CD4-positive, alpha-beta memory T cell (primary cell): Measurements from ENCODE around the gene CBX3. TPM values are rescaled to one million over a fixed set of nuclear protein-coding genes. Genes with fewer than 3 reads are reported as not detected.
"Not testable (repeated sequence)": the region's sequence is repeated elsewhere in the genome, so short reads cannot be mapped to it uniquely, and the experiment has no call there.

Experiments
- CTCF ChIA-PET: fragments of 350-600 bp; sonication (Branson Sonifier 250); formaldehyde crosslinking; loops from one replicate; lab custom pipeline; 2021; ENCODE audit warnings: inconsistent platforms; ENCODE audit not compliant: partially characterized antibody; lab: Charles Lee
- POLR2A ChIA-PET: fragments of 350-600 bp; sonication (Branson Sonifier 250); formaldehyde crosslinking; loops from one replicate; lab custom pipeline; 2021; ENCODE audit not compliant: partially characterized antibody; lab: Charles Lee
- DNase-seq, 5 donors: peaks; one replicate each; pipeline versions ENCODE4 v3.0.0 to v3.0.0-alpha.2; 2020 to 2022; ENCODE audit warnings: mixed read lengths in 1 of 5
- H3K27ac ChIP-seq: one replicate; pipeline ENCODE4 v1.7.0; 2013; ENCODE audit warnings: low read depth, low read length
- H3K27me3 ChIP-seq: 2 replicates; pipeline ENCODE4 v1.7.0; 2013; ENCODE audit warnings: mild to moderate bottlenecking, low read length, moderate library complexity; ENCODE audit not compliant: insufficient read depth
- H3K36me3 ChIP-seq: 2 replicates; pipeline ENCODE4 v1.7.0; 2013; ENCODE audit warnings: mild to moderate bottlenecking, low read length, moderate library complexity; ENCODE audit not compliant: insufficient read depth
- H3K4me1 ChIP-seq: 2 replicates; pipeline ENCODE4 v1.7.0; 2013; ENCODE audit warnings: mild to moderate bottlenecking, low read length, moderate library complexity; ENCODE audit not compliant: insufficient read depth
- H3K4me3 ChIP-seq, 2 donors: one replicate each; pipeline ENCODE4 v1.7.0; 2013; ENCODE audit warnings: low read length in 2 of 2, mild to moderate bottlenecking in 1 of 2
- H3K9me3 ChIP-seq, 2 donors: one replicate each; pipeline ENCODE4 v1.7.0; 2013; ENCODE audit warnings: low read length in 2 of 2, control low read depth in 1 of 2; ENCODE audit not compliant: control insufficient read depth in 1 of 2
- H3K27ac Mint-ChIP-seq, 7 donors: one replicate each; pipeline ENCODE4 v1.8.0; 2020 to 2021; ENCODE audit warnings: mixed read lengths in 7 of 7, mild to moderate bottlenecking in 6 of 7, inconsistent platforms in 3 of 7, moderate library complexity in 3 of 7
- H3K27me3 Mint-ChIP-seq, 2 donors: one replicate each; pipeline ENCODE4 v1.8.0; 2020 to 2021; ENCODE audit warnings: mixed read lengths in 2 of 2
- H3K36me3 Mint-ChIP-seq, 2 donors: one replicate each; pipeline ENCODE4 v1.8.0; 2020 to 2021; ENCODE audit warnings: mixed read lengths in 2 of 2, inconsistent platforms in 1 of 2, mild to moderate bottlenecking in 1 of 2
- H3K4me1 Mint-ChIP-seq, 4 donors: one replicate each; pipeline ENCODE4 v1.8.0; 2020 to 2021; ENCODE audit warnings: mixed read lengths in 4 of 4, mild to moderate bottlenecking in 1 of 4
- H3K4me3 Mint-ChIP-seq, 8 donors: one replicate each; pipeline ENCODE4 v1.8.0; 2020 to 2021; ENCODE audit warnings: mixed read lengths in 8 of 8, mild to moderate bottlenecking in 7 of 8, moderate library complexity in 6 of 8, inconsistent platforms in 3 of 8
- H3K9me3 Mint-ChIP-seq, 8 donors: one replicate each; pipeline ENCODE4 v1.8.0; 2020 to 2021; ENCODE audit warnings: mixed read lengths in 8 of 8, mild to moderate bottlenecking in 5 of 8, inconsistent platforms in 3 of 8, moderate library complexity in 1 of 8
- intact Hi-C: fragments of 100-400 bp; cut with micrococcal nuclease; formaldehyde crosslinking; loops from one replicate; pipeline ENCODE4 v1.15.1; 2023
- polyA plus RNA-seq, 2 donors: library from polyadenylated mRNA; unstranded; fragments of 300-500 nt; fragmentation: Illumina TruSeq; gene quantifications; one replicate each; pipeline ENCODE4 v1.2.3, GENCODE V29; 2021
- total RNA-seq, 2 experiments: library from RNA; stranded (reverse); gene quantifications; one replicate each; pipeline ENCODE4 v1.2.3, GENCODE V29; 2021

Gene CBX3
- 100 to 1,000 TPM; 160 to 173 TPM for total RNA-seq
- polyA plus RNA-seq = 100 to 1,000 TPM; 105 to 180 TPM

- ChIA-PET POLR2A (interaction anchor here (0.6 to 13.1 kb wide), 25 partner anchors 9 to 1076 kb away, joined by 3 to 369 read pairs (median 7); partner anchors contain the start of genes CYCS, NFE2L3 and SNX10), CTCF (interaction anchor here (0.8 to 4.3 kb wide), 7 partner anchors 9 to 309 kb away, joined by 3 to 21 read pairs (median 5); partner anchors contain the start of gene SNX10)
- Mint-ChIP-seq H3K9me3 (peaks cover 0 to 18% (median 4%) of the 10 kb centered on the region in 8 donors), H3K27ac (peak within 1 kb of the TSS; percentile 99 to 100 (median 100)), H3K4me1 (peaks cover 33 to 74% (median 44%) of the 10 kb centered on the region in 4 donors), H3K27me3 (peaks cover 0 to 4% of the 10 kb centered on the region in 2 donors), H3K36me3 (peaks cover 39 to 71% of the 10 kb centered on the region in 2 donors), H3K4me3 (peak within 1 kb of the TSS; percentile 99 to 100 (median 100))
- intact Hi-C loops = loop anchor here (1.0 to 5.0 kb wide), 3 partner anchors 76 to 466 kb away; partner anchors contain the start of gene SNX10
- peak within 1 kb of the TSS; percentile 80 to 89 for H3K4me3 ChIP-seq
- no peaks in the 10 kb centered on the region for H3K27me3 ChIP-seq
- peak within 1 kb of the TSS; percentile 98 for H3K27ac ChIP-seq
- H3K9me3 ChIP-seq = no peaks in the 10 kb centered on the region
- H3K36me3 ChIP-seq = peaks cover 18% of the 10 kb centered on the region
- peak in 4 of 5 donors; percentile 89 to 91 (median 90) for DNase-seq
- peaks cover 56% of the 10 kb centered on the region for H3K4me1 ChIP-seq
These were observed at the start of gene CBX3 for GRCh38 chr7:26201247-26202018. Gene CBX3, plus strand, starts transcription at chr7:26201745. Its CDS starts 1,254 bp downstream, at chr7:26202999.

GRCh38 chr7:26151953-26152781 is 49.4 kb upstream of the CBX3 start, which contains the start of gene NFE2L3:
Gene NFE2L3, plus strand, starts transcription at chr7:26152198. Its CDS starts 301 bp downstream, at chr7:26152499.
- Mint-ChIP-seq H3K27me3 (no peaks in the 10 kb centered on the region), H3K27ac (peak within 1 kb of the TSS; percentile 94 to 98 (median 96)), H3K4me1 (peaks cover 42 to 56% (median 49%) of the 10 kb centered on the region in 4 donors), H3K9me3 (peaks cover 0 to 1% (median 0%) of the 10 kb centered on the region in 8 donors), H3K36me3 (peaks cover 0 to 14% of the 10 kb centered on the region in 2 donors), H3K4me3 (peak within 1 kb of the TSS; percentile 91 to 99 (median 96))
- H3K9me3 ChIP-seq = no peaks in the 10 kb centered on the region
- DNase-seq = peak; percentile 80 to 84 (median 81)
- no peaks in the 10 kb centered on the region for H3K27me3 ChIP-seq
- H3K4me1 ChIP-seq = peaks cover 52% of the 10 kb centered on the region
- ChIA-PET POLR2A (interaction anchor here (0.7 to 4.4 kb wide), 17 partner anchors 9 to 259 kb away, joined by 3 to 223 read pairs (median 8); partner anchors contain the start of genes CBX3, HNRNPA2B1 and SNX10), CTCF (interaction anchor here (0.9 to 4.0 kb wide), 17 partner anchors 8 to 260 kb away, joined by 3 to 32 read pairs (median 4); no protein-coding TSS in a partner anchor)
- peak within 1 kb of the TSS; percentile 79 for H3K27ac ChIP-seq
- intact Hi-C loops = loop anchor here (1.0 to 5.0 kb wide), 4 partner anchors 15 to 201 kb away; partner anchors contain the start of gene HNRNPA2B1
- H3K4me3 ChIP-seq = peak within 1 kb of the TSS; percentile 89 to 93
- no peaks in the 10 kb centered on the region for H3K36me3 ChIP-seq

- H3K4me1 ChIP-seq = peaks cover 59% of the 10 kb centered on the region
- H3K4me1 Mint-ChIP-seq = peaks cover 45 to 62% (median 55%) of the 10 kb centered on the region in 4 donors
These were observed 48.7 kb upstream of the CBX3 start for GRCh38 chr7:26152782-26153240.

GRCh38 chr7:26153241-26153822 is 48.2 kb upstream of the CBX3 start:
- H3K9me3 Mint-ChIP-seq = peaks cover 0 to 1% (median 0%) of the 10 kb centered on the region in 8 donors
- peaks cover 0 to 14% of the 10 kb centered on the region in 2 donors for H3K36me3 Mint-ChIP-seq
- ChIA-PET POLR2A (interaction anchor here (4.4 to 10.0 kb wide), 2 partner anchors 44 kb away, joined by 169 to 223 read pairs; partner anchors contain the start of genes CBX3 and HNRNPA2B1), CTCF (interaction anchor here (3.2 kb wide), 1 partner anchor 13 kb away, joined by 9 read pairs; no protein-coding TSS in a partner anchor)
- no peaks in the 10 kb centered on the region for H3K27me3 ChIP-seq
- intact Hi-C loops = loop anchor here (2.0 to 5.0 kb wide), 3 partner anchors 13 to 203 kb away; no protein-coding TSS in a partner anchor
- H3K4me3 ChIP-seq = peak overlapping the region; percentile 49 to 93
- H3K36me3 ChIP-seq = no peaks in the 10 kb centered on the region
- H3K4me1 Mint-ChIP-seq = peaks cover 48 to 66% (median 59%) of the 10 kb centered on the region in 4 donors
- peak overlapping the region; percentile 94 to 98 (median 96) for H3K27ac Mint-ChIP-seq
- no peaks in the 10 kb centered on the region for H3K9me3 ChIP-seq
- peak overlapping the region; percentile 90 to 99 (median 96) for H3K4me3 Mint-ChIP-seq
- peaks cover 64% of the 10 kb centered on the region for H3K4me1 ChIP-seq
- DNase-seq = peak in 2 of 5 donors; percentile 7 to 30
- H3K27me3 Mint-ChIP-seq = no peaks in the 10 kb centered on the region
- H3K27ac ChIP-seq = peak overlapping the region; percentile 79

More at GRCh38 chr7:26152782-26153240, 48.7 kb upstream of the CBX3 start:
- ChIA-PET CTCF (interaction anchor here (1.1 to 4.0 kb wide), 9 partner anchors 8 to 74 kb away, joined by 3 to 32 read pairs (median 9); no protein-coding TSS in a partner anchor), POLR2A (interaction anchor here (0.7 to 4.4 kb wide), 16 partner anchors 9 to 260 kb away, joined by 3 to 223 read pairs (median 8); partner anchors contain the start of genes CBX3, HNRNPA2B1 and SNX10)
- Mint-ChIP-seq H3K27ac (peak overlapping the region; percentile 94 to 98 (median 96)), H3K4me3 (peak overlapping the region; percentile 90 to 99 (median 96)), H3K36me3 (peaks cover 0 to 14% of the 10 kb centered on the region in 2 donors)
- H3K9me3 ChIP-seq, H3K9me3 Mint-ChIP-seq, H3K27me3 ChIP-seq, H3K27me3 Mint-ChIP-seq, H3K36me3 ChIP-seq: not testable (repeated sequence)
- H3K27ac ChIP-seq = peak overlapping the region; percentile 79
- intact Hi-C loops = loop anchor here (1.0 to 5.0 kb wide), 4 partner anchors 14 to 202 kb away; partner anchors contain the start of gene HNRNPA2B1
- DNase-seq = peak in 4 of 5 donors; percentile 38 to 54 (median 46)
- H3K4me3 ChIP-seq = peak overlapping the region; percentile 49 to 93

GRCh38 chr7:26153823-26154783 is 47.4 kb upstream of the CBX3 start:
- no peaks in the 10 kb centered on the region for H3K27me3 ChIP-seq
- ChIA-PET CTCF (interaction anchor here (1.0 to 4.5 kb wide), 3 partner anchors 38 to 44 kb away, joined by 4 to 30 read pairs (median 5); no protein-coding TSS in a partner anchor), POLR2A (interaction anchor here (1.4 to 10.0 kb wide), 2 partner anchors 22 to 43 kb away, joined by 5 to 169 read pairs; partner anchors contain the start of genes CBX3 and HNRNPA2B1)
- no peaks in the 10 kb centered on the region for H3K9me3 ChIP-seq
- H3K4me3 Mint-ChIP-seq = peak overlapping the region; percentile 90 to 99 (median 96)
- peaks cover 72% of the 10 kb centered on the region for H3K4me1 ChIP-seq
- intact Hi-C loops = loop anchor here (2.0 to 5.0 kb wide), 3 partner anchors 13 to 203 kb away; no protein-coding TSS in a partner anchor
- peak overlapping the region; percentile 79 for H3K27ac ChIP-seq
- H3K36me3 ChIP-seq = no peaks in the 10 kb centered on the region
- peak in 4 of 5 donors; percentile 6 to 64 (median 20) for DNase-seq
- H3K9me3 Mint-ChIP-seq = peaks cover 0 to 1% (median 0%) of the 10 kb centered on the region in 8 donors
- peak overlapping the region; percentile 94 to 98 (median 96) for H3K27ac Mint-ChIP-seq
- H3K4me3 ChIP-seq = peak overlapping the region; percentile 49 to 93
- H3K27me3 Mint-ChIP-seq = no peaks in the 10 kb centered on the region
- peaks cover 0 to 14% of the 10 kb centered on the region in 2 donors for H3K36me3 Mint-ChIP-seq
- peaks cover 55 to 74% (median 66%) of the 10 kb centered on the region in 4 donors for H3K4me1 Mint-ChIP-seq
